ENCODE data around the gene SLC4A1. TPM values are rescaled to one million over a fixed set of nuclear protein-coding genes. Genes with fewer than 3 reads are reported as not detected.

Gene SLC4A1
- total and polyA plus RNA-seq, 10 donors = 0.04 to 315 (median 10.3) TPM

- H3K4me3 ChIP-seq = no peak overlapping the region
- H3K36me3 ChIP-seq = no peaks in the 10 kb centered on the region
- TF ChIP-seq POLR2A (IDR thresholded peaks at IDR 0.05) (no peak), POLR2AphosphoS5 (IDR thresholded peaks at IDR 0.05) (no peak), CTCF (IDR thresholded peaks at IDR 0.05 in 8 of 11, conservative IDR thresholded peaks at IDR 0.05 in 3 of 11) (no peak)
- WGBS, 5 donors = 44 to 73% (median 61%) methylated on average over 12 to 17 of the region's 17 CpGs
- no peak overlapping the region for H3K27ac ChIP-seq
- intact Hi-C loops (cut with DNase I; ENCODE audit: low total_unique reads) = no loop called here
- no peak for DNase-seq
- no peaks in the 10 kb centered on the region for H3K4me1 ChIP-seq
- no peaks in the 10 kb centered on the region for H3K9me3 ChIP-seq
- H3K27me3 ChIP-seq (replicated peaks in 1 of 7) = peaks cover 0 to 6% (median 0%) of the 10 kb centered on the region in 7 donors
Measured at GRCh38 chr17:44258811-44259351, 9.1 kb downstream of the SLC4A1 start.

GRCh38 chr17:44257815-44258760, 9.8 kb downstream of the SLC4A1 start:
- 89 to 94% (median 92%) methylated on average over 19 to 23 of the region's 23 CpGs for WGBS, 5 donors
- H3K27me3 ChIP-seq (replicated peaks in 1 of 7) = peaks cover 0 to 6% (median 0%) of the 10 kb centered on the region in 7 donors
- H3K36me3 ChIP-seq = no peaks in the 10 kb centered on the region
- no peak for TF ChIP-seq POLR2AphosphoS5 (IDR thresholded peaks at IDR 0.05)
- TF ChIP-seq CTCF (IDR thresholded peaks at IDR 0.05 in 8 of 11, conservative IDR thresholded peaks at IDR 0.05 in 3 of 11) = no peak
- TF ChIP-seq POLR2A (IDR thresholded peaks at IDR 0.05) = no peak
- H3K9me3 ChIP-seq = no peaks in the 10 kb centered on the region
- H3K4me1 ChIP-seq = no peaks in the 10 kb centered on the region
- no peak overlapping the region for H3K4me3 ChIP-seq
- DNase-seq = no peak
- intact Hi-C loops (cut with DNase I; ENCODE audit: low total_unique reads) = no loop called here
- H3K27ac ChIP-seq = no peak overlapping the region

GRCh38 chr17:44256671-44257070, 11.3 kb downstream of the SLC4A1 start:
- no peak for TF ChIP-seq POLR2AphosphoS5 (IDR thresholded peaks at IDR 0.05)
- no peak for TF ChIP-seq CTCF (IDR thresholded peaks at IDR 0.05 in 8 of 11, conservative IDR thresholded peaks at IDR 0.05 in 3 of 11)
- no peak for TF ChIP-seq POLR2A (IDR thresholded peaks at IDR 0.05)
- WGBS, 5 donors = 66 to 92% (median 83%) methylated on average over 4 of the region's 4 CpGs

GRCh38 chr17:44255915-44256314, 12.0 kb downstream of the SLC4A1 start:
- intact Hi-C loops (cut with DNase I; ENCODE audit: low total_unique reads) = no loop called here
- Histone ChIP-seq H3K27ac (no peak overlapping the region), H3K4me3 (no peak overlapping the region), H3K9me3 (no peaks in the 10 kb centered on the region), H3K27me3 (replicated peaks in 1 of 7) (peaks cover 0 to 6% (median 0%) of the 10 kb centered on the region in 7 donors), H3K4me1 (no peaks in the 10 kb centered on the region), H3K36me3 (no peaks in the 10 kb centered on the region)
- no peak for TF ChIP-seq POLR2A (IDR thresholded peaks at IDR 0.05)
- TF ChIP-seq POLR2AphosphoS5 (IDR thresholded peaks at IDR 0.05) = no peak
- TF ChIP-seq CTCF (IDR thresholded peaks at IDR 0.05 in 8 of 11, conservative IDR thresholded peaks at IDR 0.05 in 3 of 11) = no peak
- no peak for DNase-seq
- WGBS, 5 donors = 86 to 94% (median 90%) methylated on average over 2 of the region's 2 CpGs

More at GRCh38 chr17:44256671-44257070, 11.3 kb downstream of the SLC4A1 start:
- H3K4me3 ChIP-seq = no peak overlapping the region
- no peaks in the 10 kb centered on the region for H3K9me3 ChIP-seq
- no peaks in the 10 kb centered on the region for H3K4me1 ChIP-seq
- H3K36me3 ChIP-seq = no peaks in the 10 kb centered on the region
- intact Hi-C loops (cut with DNase I; ENCODE audit: low total_unique reads) = no loop called here
- H3K27me3 ChIP-seq (replicated peaks in 1 of 7) = peaks cover 0 to 6% (median 0%) of the 10 kb centered on the region in 7 donors
- no peak for DNase-seq
- H3K27ac ChIP-seq = no peak overlapping the region

All from spleen (tissue), 11 donors.